Erythroblast (primary cell): ENCODE measurements around the gene GFOD1.

Experiments
- GATA1 ChIP-seq: IDR thresholded peaks from 2 replicates; pipeline ENCODE4 v1.6.1; 2011; ENCODE audit warnings: low read depth, mild to moderate bottlenecking, control low read depth, low read length, moderate library complexity
- POLR2A ChIP-seq: IDR thresholded peaks from 2 replicates; pipeline ENCODE4 v1.6.1; 2011; ENCODE audit warnings: mild to moderate bottlenecking, low read length

- TF ChIP-seq POLR2A (no peak), GATA1 (no peak)
These were observed 15.3 kb downstream of the GFOD1 start for GRCh38 chr6:13472099-13472498.
